ENCODE results near the gene ZDHHC16.

Gene ZDHHC16

DNA sequence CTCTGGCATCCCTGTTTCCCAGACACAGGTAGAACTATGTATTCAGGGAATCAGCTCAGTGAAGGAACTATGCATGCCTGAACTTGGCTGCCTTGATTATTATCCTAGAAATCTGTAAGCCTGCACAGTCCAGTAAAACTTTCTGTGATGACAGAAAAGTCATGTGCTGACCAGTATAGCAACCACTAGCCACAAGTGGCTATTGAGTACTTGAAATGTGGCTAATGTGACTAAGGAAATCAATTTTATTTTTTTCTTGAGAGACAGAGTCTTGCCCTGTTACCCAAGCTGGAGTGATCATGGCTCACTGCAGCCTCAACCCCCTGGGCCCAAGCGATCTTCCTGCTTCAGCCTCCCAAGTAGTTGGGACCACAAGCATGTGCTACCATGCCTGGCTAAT, 3.7 kb upstream of the ZDHHC16 start:
- Histone ChIP-seq H3K9me3 (ENCODE audit: control insufficient read depth in 1 of 2, low read length in 2 of 2) (no peaks in the 10 kb centered on the region), H3K27me3 (ENCODE audit: low read depth, low read length) (no peaks in the 10 kb centered on the region), H3K4me1 (ENCODE audit: control insufficient read depth in 1 of 2, insufficient read depth in 2 of 2, low read length in 2 of 2) (peaks cover 6 to 18% of the 10 kb centered on the region in 2 donors), H3K4me3 (ENCODE audit: low read depth in 1 of 2, low read length in 2 of 2) (no peak overlapping the region), H3K27ac (ENCODE audit: low read length) (no peak overlapping the region), H3K36me3 (ENCODE audit: control insufficient read depth in 1 of 2, insufficient read depth in 2 of 2, low read length in 2 of 2) (peaks cover 5 to 33% of the 10 kb centered on the region in 2 donors)

DNA sequence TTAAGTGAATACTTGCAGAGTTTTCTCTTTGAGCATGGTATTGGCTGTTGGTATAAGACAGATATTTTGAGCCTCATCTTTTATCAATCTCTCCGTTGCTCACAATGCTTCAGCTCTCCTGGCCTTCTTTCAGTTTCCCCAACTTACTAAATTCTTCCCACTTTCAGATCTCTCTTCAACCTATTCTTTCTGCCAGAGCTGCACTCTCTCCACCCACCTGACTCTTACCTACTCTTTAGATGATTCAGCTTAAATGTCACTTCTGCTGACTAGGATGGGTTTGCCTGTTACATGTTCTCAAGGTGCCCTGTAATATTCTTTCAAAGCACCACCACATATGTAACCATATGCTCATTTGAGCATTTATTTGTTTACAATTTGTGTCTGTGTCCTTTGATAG, 1.8 kb upstream of the ZDHHC16 start:
- H3K9me3 ChIP-seq (ENCODE audit: control insufficient read depth in 1 of 2, low read length in 2 of 2) = no peaks in the 10 kb centered on the region
- no peak overlapping the region for H3K4me3 ChIP-seq (ENCODE audit: low read depth in 1 of 2, low read length in 2 of 2)

DNA sequence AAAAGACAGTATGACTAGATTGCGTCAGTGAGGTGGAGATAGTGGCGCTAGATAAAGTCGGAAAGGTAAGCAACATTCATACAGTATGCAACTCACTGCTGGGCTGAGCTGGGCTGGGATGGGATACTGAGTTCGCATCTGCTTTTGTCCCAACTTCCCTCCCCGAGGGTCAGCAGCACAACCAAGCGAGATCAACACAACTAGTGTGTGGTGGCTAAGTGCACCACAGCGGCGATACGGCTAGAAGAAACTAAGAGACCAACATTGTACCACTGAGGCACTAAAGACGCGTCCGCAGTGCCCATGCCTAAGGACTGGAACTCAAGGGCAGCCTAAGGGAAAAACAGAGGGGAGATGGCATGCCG, 636 bp upstream of the ZDHHC16 start:
- peak overlapping the region; percentile 73 for H3K27ac ChIP-seq (ENCODE audit: low read length)
- H3K36me3 ChIP-seq (ENCODE audit: control insufficient read depth in 1 of 2, insufficient read depth in 2 of 2, low read length in 2 of 2) = peaks cover 0 to 9% of the 10 kb centered on the region in 2 donors
- no peaks in the 10 kb centered on the region for H3K27me3 ChIP-seq (ENCODE audit: low read depth, low read length)
- no peaks in the 10 kb centered on the region for H3K9me3 ChIP-seq (ENCODE audit: control insufficient read depth in 1 of 2, low read length in 2 of 2)
- H3K4me1 ChIP-seq (ENCODE audit: control insufficient read depth in 1 of 2, insufficient read depth in 2 of 2, low read length in 2 of 2) = peaks cover 6 to 27% of the 10 kb centered on the region in 2 donors
- peak overlapping the region; percentile 82 to 100 for H3K4me3 ChIP-seq (ENCODE audit: low read depth in 1 of 2, low read length in 2 of 2)

More for the DNA sequence above, 1.8 kb upstream of the ZDHHC16 start:
- Histone ChIP-seq H3K36me3 (ENCODE audit: control insufficient read depth in 1 of 2, insufficient read depth in 2 of 2, low read length in 2 of 2) (peaks cover 0 to 15% of the 10 kb centered on the region in 2 donors), H3K27me3 (ENCODE audit: low read depth, low read length) (no peaks in the 10 kb centered on the region), H3K27ac (ENCODE audit: low read length) (no peak overlapping the region), H3K4me1 (ENCODE audit: control insufficient read depth in 1 of 2, insufficient read depth in 2 of 2, low read length in 2 of 2) (peaks cover 6 to 27% of the 10 kb centered on the region in 2 donors)

DNA sequence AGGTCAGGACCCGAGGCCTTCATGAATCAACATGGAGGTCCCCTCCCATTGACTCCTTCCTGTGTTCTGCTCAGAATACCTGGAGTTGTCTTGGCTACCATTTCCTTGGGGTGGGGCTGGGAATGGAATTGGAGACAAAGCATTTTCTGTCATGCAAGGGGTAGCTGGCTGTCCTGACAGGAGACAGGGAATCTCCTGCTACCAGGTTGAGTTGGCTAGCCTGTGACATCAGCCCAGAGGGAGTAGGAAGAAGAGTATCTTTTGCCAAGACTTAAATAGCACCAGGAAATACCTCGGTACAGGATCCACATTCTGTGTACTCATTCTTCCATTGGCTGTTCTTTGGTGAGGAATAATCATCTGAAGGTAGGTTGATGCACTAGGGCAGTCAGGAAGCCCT, 4.9 kb downstream of the ZDHHC16 start:
- no peak overlapping the region for H3K4me3 ChIP-seq (ENCODE audit: low read depth in 1 of 2, low read length in 2 of 2)
- peaks cover 0 to 24% of the 10 kb centered on the region in 2 donors for H3K4me1 ChIP-seq (ENCODE audit: control insufficient read depth in 1 of 2, insufficient read depth in 2 of 2, low read length in 2 of 2)
- peaks cover 16 to 23% of the 10 kb centered on the region in 2 donors for H3K36me3 ChIP-seq (ENCODE audit: control insufficient read depth in 1 of 2, insufficient read depth in 2 of 2, low read length in 2 of 2)
- no peaks in the 10 kb centered on the region for H3K27me3 ChIP-seq (ENCODE audit: low read depth, low read length)
- H3K9me3 ChIP-seq (ENCODE audit: control insufficient read depth in 1 of 2, low read length in 2 of 2) = no peaks in the 10 kb centered on the region
- H3K27ac ChIP-seq (ENCODE audit: low read length) = no peak overlapping the region

DNA sequence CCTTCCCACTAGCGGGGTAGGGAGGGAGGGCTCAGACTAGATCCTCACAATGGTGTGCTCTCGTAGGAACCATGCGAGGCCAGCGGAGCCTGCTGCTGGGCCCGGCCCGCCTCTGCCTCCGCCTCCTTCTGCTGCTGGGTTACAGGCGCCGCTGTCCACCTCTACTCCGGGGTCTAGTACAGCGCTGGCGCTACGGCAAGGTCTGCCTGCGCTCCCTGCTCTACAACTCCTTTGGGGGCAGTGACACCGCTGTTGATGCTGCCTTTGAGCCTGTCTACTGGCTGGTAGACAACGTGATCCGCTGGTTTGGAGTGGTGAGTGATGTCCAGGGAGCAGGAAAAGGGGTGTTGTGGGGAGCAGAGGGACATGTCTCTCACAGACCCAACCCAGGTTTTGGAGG, 5.6 kb downstream of the ZDHHC16 start:
- Histone ChIP-seq H3K9me3 (ENCODE audit: control insufficient read depth in 1 of 2, low read length in 2 of 2) (no peaks in the 10 kb centered on the region), H3K27ac (ENCODE audit: low read length) (no peak overlapping the region), H3K4me1 (ENCODE audit: control insufficient read depth in 1 of 2, insufficient read depth in 2 of 2, low read length in 2 of 2) (peaks cover 0 to 23% of the 10 kb centered on the region in 2 donors), H3K36me3 (ENCODE audit: control insufficient read depth in 1 of 2, insufficient read depth in 2 of 2, low read length in 2 of 2) (peaks cover 20 to 31% of the 10 kb centered on the region in 2 donors), H3K4me3 (ENCODE audit: low read depth in 1 of 2, low read length in 2 of 2) (no peak overlapping the region), H3K27me3 (ENCODE audit: low read depth, low read length) (no peaks in the 10 kb centered on the region)

DNA sequence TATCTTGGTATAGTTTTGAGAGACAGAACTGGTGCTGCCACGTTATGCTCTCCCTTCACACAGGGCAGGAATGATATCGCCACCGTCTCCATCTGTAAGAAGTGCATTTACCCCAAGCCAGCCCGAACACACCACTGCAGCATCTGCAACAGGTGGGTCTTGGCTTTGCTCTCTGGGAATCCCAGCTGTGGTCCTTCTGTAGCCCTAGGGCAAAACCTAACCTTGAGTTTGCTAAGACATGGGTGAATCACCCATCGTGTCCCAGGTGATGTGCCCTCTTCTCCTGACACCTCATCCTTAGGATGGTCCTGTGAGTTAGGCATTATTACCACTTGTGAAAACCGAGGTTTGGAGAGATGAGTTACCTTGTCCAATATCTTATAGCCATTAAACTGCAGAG, 6.4 kb downstream of the ZDHHC16 start:
- Histone ChIP-seq H3K36me3 (ENCODE audit: control insufficient read depth in 1 of 2, insufficient read depth in 2 of 2, low read length in 2 of 2) (peaks cover 26 to 38% of the 10 kb centered on the region in 2 donors), H3K4me3 (ENCODE audit: low read depth in 1 of 2, low read length in 2 of 2) (no peak overlapping the region), H3K27me3 (ENCODE audit: low read depth, low read length) (no peaks in the 10 kb centered on the region), H3K27ac (ENCODE audit: low read length) (no peak overlapping the region), H3K9me3 (ENCODE audit: control insufficient read depth in 1 of 2, low read length in 2 of 2) (no peaks in the 10 kb centered on the region), H3K4me1 (ENCODE audit: control insufficient read depth in 1 of 2, insufficient read depth in 2 of 2, low read length in 2 of 2) (peaks cover 0 to 16% of the 10 kb centered on the region in 2 donors)

DNA sequence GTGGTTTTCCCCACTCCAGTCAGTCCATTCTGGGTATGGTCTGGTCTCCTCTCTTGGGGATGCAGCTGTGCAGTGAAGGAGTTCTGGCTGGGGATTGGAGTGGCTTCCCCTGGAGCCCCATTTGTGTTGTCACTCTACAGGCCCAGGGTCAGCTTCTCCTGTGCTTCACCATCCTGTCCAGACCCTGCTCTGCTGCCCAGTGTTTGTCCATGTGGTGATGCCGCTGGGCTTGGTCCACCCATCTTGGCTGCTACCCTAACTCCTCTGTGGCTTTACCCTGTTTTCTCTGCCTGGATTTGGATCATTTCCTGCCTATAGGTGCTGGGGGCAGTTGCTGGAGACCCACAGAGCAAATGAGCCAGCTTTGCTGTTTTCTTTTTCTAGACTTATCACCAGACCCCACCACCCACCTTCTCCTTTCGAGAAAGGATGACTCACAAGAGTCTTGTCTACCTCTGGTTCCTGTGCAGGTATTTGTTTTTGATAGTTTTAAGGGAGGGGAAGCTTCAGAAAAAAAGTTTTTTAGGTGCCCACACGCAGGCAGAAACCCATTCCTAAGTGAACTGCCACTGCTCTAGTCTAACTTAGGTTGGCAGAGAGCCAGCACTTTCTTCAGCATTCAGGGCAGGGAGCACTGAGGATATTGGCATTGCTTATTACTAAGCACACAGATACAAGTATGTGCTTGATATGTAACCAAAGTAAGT, 8.5 kb downstream of the ZDHHC16 start:
- Histone ChIP-seq H3K4me1 (ENCODE audit: control insufficient read depth in 1 of 2, insufficient read depth in 2 of 2, low read length in 2 of 2) (peaks cover 0 to 8% of the 10 kb centered on the region in 2 donors), H3K27ac (ENCODE audit: low read length) (no peak overlapping the region), H3K36me3 (ENCODE audit: control insufficient read depth in 1 of 2, insufficient read depth in 2 of 2, low read length in 2 of 2) (peaks cover 41 to 53% of the 10 kb centered on the region in 2 donors)

DNA sequence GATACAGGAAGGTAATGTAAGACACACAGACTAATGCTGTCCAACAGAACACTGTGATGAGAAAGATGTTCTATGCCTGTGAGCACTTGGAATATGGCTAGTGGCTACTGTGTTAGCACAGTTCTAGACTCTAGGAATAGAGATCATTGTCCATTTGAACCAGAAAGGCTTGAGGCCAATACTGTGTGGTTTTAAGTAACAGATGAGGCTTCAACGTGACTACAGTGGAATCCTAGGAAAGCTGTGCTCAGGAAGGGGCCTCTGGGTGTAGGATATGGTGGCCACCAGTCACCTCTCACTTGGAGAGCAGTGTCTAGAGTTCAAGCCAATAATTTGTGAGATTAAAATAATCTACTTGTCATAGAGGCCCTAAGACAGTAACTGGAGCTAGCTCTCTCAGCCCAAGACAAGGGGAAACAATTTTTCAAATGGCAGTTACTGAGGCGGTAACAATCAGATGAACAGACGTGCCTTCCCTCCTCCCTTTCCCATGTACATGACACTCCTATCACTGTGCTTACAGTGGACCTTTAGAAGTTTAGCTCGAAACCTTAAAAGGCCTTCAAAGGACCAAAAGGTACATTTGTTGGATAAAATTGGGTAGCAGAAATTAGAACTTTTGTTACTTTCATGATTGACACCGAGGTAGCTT, 10.2 kb downstream of the ZDHHC16 start:
- Histone ChIP-seq H3K4me1 (ENCODE audit: control insufficient read depth in 1 of 2, insufficient read depth in 2 of 2, low read length in 2 of 2) (peaks cover 0 to 8% of the 10 kb centered on the region in 2 donors), H3K9me3 (ENCODE audit: control insufficient read depth in 1 of 2, low read length in 2 of 2) (no peaks in the 10 kb centered on the region), H3K36me3 (ENCODE audit: control insufficient read depth in 1 of 2, insufficient read depth in 2 of 2, low read length in 2 of 2) (peaks cover 55 to 70% of the 10 kb centered on the region in 2 donors), H3K27me3 (ENCODE audit: low read depth, low read length) (no peaks in the 10 kb centered on the region), H3K4me3 (ENCODE audit: low read depth in 1 of 2, low read length in 2 of 2) (no peak overlapping the region), H3K27ac (ENCODE audit: low read length) (no peak overlapping the region)

More for the DNA sequence above, 8.5 kb downstream of the ZDHHC16 start:
- H3K4me3 ChIP-seq (ENCODE audit: low read depth in 1 of 2, low read length in 2 of 2) = no peak overlapping the region
- H3K27me3 ChIP-seq (ENCODE audit: low read depth, low read length) = no peaks in the 10 kb centered on the region
- H3K9me3 ChIP-seq (ENCODE audit: control insufficient read depth in 1 of 2, low read length in 2 of 2) = no peaks in the 10 kb centered on the region

DNA sequence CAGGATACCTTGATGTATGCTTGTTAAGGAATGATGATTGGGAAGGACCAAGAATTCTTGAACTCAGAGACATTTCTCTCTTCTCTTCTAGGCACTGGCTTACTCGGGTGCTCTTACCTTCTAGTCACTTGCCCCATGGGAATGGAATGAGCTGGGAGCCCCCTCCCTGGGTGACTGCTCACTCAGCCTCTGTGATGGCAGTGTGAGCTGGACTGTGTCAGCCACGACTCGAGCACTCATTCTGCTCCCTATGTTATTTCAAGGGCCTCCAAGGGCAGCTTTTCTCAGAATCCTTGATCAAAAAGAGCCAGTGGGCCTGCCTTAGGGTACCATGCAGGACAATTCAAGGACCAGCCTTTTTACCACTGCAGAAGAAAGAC, 10.7 kb downstream of the ZDHHC16 start:
- Histone ChIP-seq H3K36me3 (ENCODE audit: control insufficient read depth in 1 of 2, insufficient read depth in 2 of 2, low read length in 2 of 2) (peaks cover 60 to 75% of the 10 kb centered on the region in 2 donors), H3K4me3 (ENCODE audit: low read depth in 1 of 2, low read length in 2 of 2) (no peak overlapping the region), H3K27ac (ENCODE audit: low read length) (no peak overlapping the region), H3K27me3 (ENCODE audit: low read depth, low read length) (no peaks in the 10 kb centered on the region), H3K9me3 (ENCODE audit: control insufficient read depth in 1 of 2, low read length in 2 of 2) (no peaks in the 10 kb centered on the region), H3K4me1 (ENCODE audit: control insufficient read depth in 1 of 2, insufficient read depth in 2 of 2, low read length in 2 of 2) (peaks cover 0 to 8% of the 10 kb centered on the region in 2 donors)

DNA sequence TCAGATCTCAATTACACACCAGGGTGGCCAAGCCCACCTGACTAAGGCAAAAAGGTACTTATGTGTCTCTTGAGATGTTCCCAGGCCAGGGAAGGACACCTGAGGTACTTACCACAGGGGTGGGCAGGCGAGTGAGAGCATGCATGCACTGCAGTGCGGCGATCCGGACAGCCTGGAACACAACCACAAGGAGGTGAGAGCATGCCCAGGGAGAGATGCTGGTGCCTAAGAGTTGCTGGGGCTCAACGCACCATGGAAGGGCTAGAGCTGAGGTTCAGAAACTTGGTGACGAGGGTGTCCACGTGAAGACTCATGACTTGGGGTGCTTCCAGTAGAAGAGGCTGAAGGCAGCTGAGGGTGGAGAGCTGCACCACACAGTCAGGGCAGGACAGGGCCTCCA, 13.1 kb downstream of the ZDHHC16 start:
- H3K27me3 ChIP-seq (ENCODE audit: low read depth, low read length) = no peaks in the 10 kb centered on the region
- H3K36me3 ChIP-seq (ENCODE audit: control insufficient read depth in 1 of 2, insufficient read depth in 2 of 2, low read length in 2 of 2) = peaks cover 66 to 81% of the 10 kb centered on the region in 2 donors
- H3K9me3 ChIP-seq (ENCODE audit: control insufficient read depth in 1 of 2, low read length in 2 of 2) = no peaks in the 10 kb centered on the region
- no peak overlapping the region for H3K27ac ChIP-seq (ENCODE audit: low read length)
- H3K4me3 ChIP-seq (ENCODE audit: low read depth in 1 of 2, low read length in 2 of 2) = no peak overlapping the region
- H3K4me1 ChIP-seq (ENCODE audit: control insufficient read depth in 1 of 2, insufficient read depth in 2 of 2, low read length in 2 of 2) = peaks cover 0 to 8% of the 10 kb centered on the region in 2 donors

DNA sequence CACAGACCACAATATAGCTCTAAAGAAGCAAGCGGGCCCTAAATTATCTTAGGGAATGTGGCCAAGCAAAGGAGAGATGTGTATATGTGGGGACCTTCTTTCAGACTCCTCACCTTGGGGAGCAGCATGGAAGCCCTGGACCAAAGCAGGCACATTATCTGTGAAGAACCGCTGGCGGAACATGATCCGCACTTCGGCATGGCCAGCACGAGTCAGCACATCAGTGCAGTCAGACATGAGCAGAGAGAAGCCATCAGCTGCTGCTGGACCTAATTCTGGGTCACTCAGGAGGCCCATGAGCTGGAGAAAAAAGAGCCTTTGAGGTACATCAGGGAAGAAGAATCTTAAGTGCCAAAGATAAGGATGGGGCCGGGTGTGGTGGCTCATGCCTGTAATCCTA, 14.0 kb downstream of the ZDHHC16 start:
- Histone ChIP-seq H3K36me3 (ENCODE audit: control insufficient read depth in 1 of 2, insufficient read depth in 2 of 2, low read length in 2 of 2) (peaks cover 71 to 85% of the 10 kb centered on the region in 2 donors), H3K27me3 (ENCODE audit: low read depth, low read length) (no peaks in the 10 kb centered on the region), H3K9me3 (ENCODE audit: control insufficient read depth in 1 of 2, low read length in 2 of 2) (no peaks in the 10 kb centered on the region), H3K4me3 (ENCODE audit: low read depth in 1 of 2, low read length in 2 of 2) (no peak overlapping the region), H3K27ac (ENCODE audit: low read length) (no peak overlapping the region), H3K4me1 (ENCODE audit: control insufficient read depth in 1 of 2, insufficient read depth in 2 of 2, low read length in 2 of 2) (peaks cover 0 to 2% of the 10 kb centered on the region in 2 donors)
